ENCODE results near the gene SMYD3. TPM values are rescaled to one million over a fixed set of nuclear protein-coding genes. Genes with fewer than 3 reads are reported as not detected.

Gene SMYD3
- total and polyA plus RNA-seq, 9 of the 15 experiments (the other 6 are each of a cell fraction or from before 2014, with no cell fraction given): 128 to 440 (median 197) TPM

- DNase-seq (ENCODE audit: extremely low read depth in 1 of 4, low spot score in 3 of 4): no peak
- Histone ChIP-seq H3K4me1 (replicated peaks in 1 of 2; ENCODE audit: control insufficient read depth in 2 of 2, insufficient read depth in 2 of 2, low read length in 2 of 2) (peaks cover 0 to 18% of the 10 kb centered on the region in 2 experiments; a peak in 2 of 5 replicates), H3K27ac (ENCODE audit: extremely low read depth, low read depth, low read length) (no peak overlapping the region), H3K9me3 (replicated peaks; ENCODE audit: control insufficient read depth, insufficient read depth, low read depth, low read length) (peaks cover 30% of the 10 kb centered on the region), H2AFZ (ENCODE audit: low read depth, low read length) (no peak overlapping the region), H3K79me2 (ENCODE audit: control insufficient read depth, insufficient read depth, low read length) (no peaks in the 10 kb centered on the region), H3K9ac (ENCODE audit: insufficient read depth in 1 of 2, low read depth in 2 of 2, low read length in 2 of 2) (no peak overlapping the region), H3K4me2 (ENCODE audit: insufficient read depth, low read length) (no peak overlapping the region), H3K27me3 (ENCODE audit: control insufficient read depth in 2 of 2, insufficient read depth in 2 of 2, low read length in 2 of 2) (peaks cover 0 to 15% of the 10 kb centered on the region in 2 experiments; a peak in 1 of 5 replicates), H3K36me3 (ENCODE audit: control insufficient read depth, insufficient read depth, low read length) (no peaks in the 10 kb centered on the region), H3K4me3 (no peak overlapping the region), H3K9me1 (ENCODE audit: control insufficient read depth, insufficient read depth, low read length) (no peaks in the 10 kb centered on the region), H4K20me1 (replicated peaks; ENCODE audit: control insufficient read depth, insufficient read depth, low read length) (no peaks in the 10 kb centered on the region)
- no peak for ATAC-seq
- BruUV-seq (replicated peaks): no TSS peak
- 14% methylated on average over 5 of the region's 5 CpGs for WGBS (ENCODE audit: insufficient coverage, low coverage, missing lambda C conversion rate)
- no peak for FAIRE-seq
- ChIA-PET POLR2A (no interaction called here), CTCF (ENCODE audit: low intra/inter-chr PET ratio) (no interaction called here)
- intact Hi-C loops (cut with micrococcal nuclease) (no loop called here), in situ Hi-C loops (cut with MboI) (no loop called here)
- TF ChIP-seq ZNF512 (tag; IDR thresholded peaks at IDR 0.05) (no peak), COPS2 (conservative IDR thresholded peaks at IDR 0.05) (no peak), SMARCA5 (IDR thresholded peaks at IDR 0.05) (no peak), BCLAF1 (IDR thresholded peaks at IDR 0.05; ENCODE audit: borderline replicate concordance in 1 of 2, control insufficient read depth in 1 of 2, low read depth in 2 of 2, low read length in 1 of 2) (no peak), POLR3A (IDR thresholded peaks at IDR 0.05; ENCODE audit: borderline replicate concordance, extremely low read depth, insufficient read depth, insufficient read length) (no peak), CCAR2 (IDR thresholded peaks at IDR 0.05; ENCODE audit: low read depth, low read length) (no peak), RBM15 (IDR thresholded peaks at IDR 0.05; ENCODE audit: insufficient read depth, low read length) (no peak), ZNF584 (CRISPR knock-in tag; IDR thresholded peaks at IDR 0.05; ENCODE audit: low read depth) (no peak), ELK3 (CRISPR knock-in tag; IDR thresholded peaks at IDR 0.05) (no peak), THRB (CRISPR knock-in tag; conservative IDR thresholded peaks at IDR 0.05) (no peak), CBFB (CRISPR knock-in tag; IDR thresholded peaks at IDR 0.05) (no peak), MBD1 (CRISPR knock-in tag; IDR thresholded peaks at IDR 0.05) (no peak), PHF21A (IDR thresholded peaks at IDR 0.05; ENCODE audit: borderline replicate concordance, low read depth) (no peak), ZNF174 (CRISPR knock-in tag; IDR thresholded peaks at IDR 0.05) (no peak)
Observed at GRCh38 chr1:246513041-246513440, 6.0 kb upstream of the SMYD3 start.

Data from K562 (cell line).